C4-2B (cell line): Measurements from ENCODE around the gene WHAMM.

Experiments used
- ZFX ChIP-seq: fragments of 450-650 bp; IDR thresholded peaks from 2 replicates; pipeline ENCODE4 v1.6.1; 2017
- TF ChIP-seq, protein P1 (sequence below): fragments of 450-650 bp; conservative IDR thresholded peaks from 2 replicates; pipeline ENCODE4 v1.5.1; 2017; ENCODE audit warnings: mild to moderate bottlenecking

GRCh38 chr15:82767163-82767829 is 42.1 kb upstream of the WHAMM start:
- TF ChIP-seq, protein P1, sequence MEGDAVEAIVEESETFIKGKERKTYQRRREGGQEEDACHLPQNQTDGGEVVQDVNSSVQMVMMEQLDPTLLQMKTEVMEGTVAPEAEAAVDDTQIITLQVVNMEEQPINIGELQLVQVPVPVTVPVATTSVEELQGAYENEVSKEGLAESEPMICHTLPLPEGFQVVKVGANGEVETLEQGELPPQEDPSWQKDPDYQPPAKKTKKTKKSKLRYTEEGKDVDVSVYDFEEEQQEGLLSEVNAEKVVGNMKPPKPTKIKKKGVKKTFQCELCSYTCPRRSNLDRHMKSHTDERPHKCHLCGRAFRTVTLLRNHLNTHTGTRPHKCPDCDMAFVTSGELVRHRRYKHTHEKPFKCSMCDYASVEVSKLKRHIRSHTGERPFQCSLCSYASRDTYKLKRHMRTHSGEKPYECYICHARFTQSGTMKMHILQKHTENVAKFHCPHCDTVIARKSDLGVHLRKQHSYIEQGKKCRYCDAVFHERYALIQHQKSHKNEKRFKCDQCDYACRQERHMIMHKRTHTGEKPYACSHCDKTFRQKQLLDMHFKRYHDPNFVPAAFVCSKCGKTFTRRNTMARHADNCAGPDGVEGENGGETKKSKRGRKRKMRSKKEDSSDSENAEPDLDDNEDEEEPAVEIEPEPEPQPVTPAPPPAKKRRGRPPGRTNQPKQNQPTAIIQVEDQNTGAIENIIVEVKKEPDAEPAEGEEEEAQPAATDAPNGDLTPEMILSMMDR, result no peak
- TF ChIP-seq ZFX, result no peak
